Ovary (tissue), 3 donors: ENCODE results near the gene MBOAT2.

Experiments
- CTCF ChIP-seq, 3 donors: fragments of 450-650 bp in 2 of 3; fragments of 200-600 bp in 1 of 3; IDR thresholded peaks; one replicate each; pipeline versions ENCODE4 v1.5.1 to v1.8.0; 2016 to 2022; ENCODE audit warnings: antibody characterized with exemption in 3 of 3, mild to moderate bottlenecking in 1 of 3
- POLR2A ChIP-seq: fragments of 450-650 bp; IDR thresholded peaks from one replicate; pipeline ENCODE4 v1.6.1; 2017; ENCODE audit warnings: antibody characterized with exemption, mild to moderate bottlenecking, moderate library complexity
- donor health status: DM: no; HTN: no; CAD: no.

GRCh38 chr2:8925411-8925810, 78.1 kb downstream of the MBOAT2 start:
- no peak for TF ChIP-seq CTCF (IDR thresholded peaks at IDR 0.05)
- no peak for TF ChIP-seq POLR2A
